ENCODE measurements around the gene HSPD1.

The HSPD1 gene

GRCh38 chr2:197499594-197500502 lies at the start of gene HSPD1, which contains the start of gene HSPE1:
Gene HSPD1, minus strand, starts transcription at chr2:197499840. Its CDS starts 992 bp downstream, at chr2:197498848.
Gene HSPE1, plus strand, starts transcription at chr2:197500379. Its CDS starts 58 bp downstream, at chr2:197500437.
- peak; percentile 99 for DNase-seq (ENCODE audit: low read depth)

- no peak for DNase-seq (ENCODE audit: low read depth)
Observed at GRCh38 chr2:197548582-197548981, 48.9 kb upstream of the HSPD1 start.

- no peak for DNase-seq (ENCODE audit: low read depth)
Observed at GRCh38 chr2:197547163-197547900, 47.7 kb upstream of the HSPD1 start.

- DNase-seq (ENCODE audit: low read depth): no peak
Observed at GRCh38 chr2:197543206-197543605, 43.6 kb upstream of the HSPD1 start.

- DNase-seq (ENCODE audit: low read depth): no peak
Observed at GRCh38 chr2:197539734-197540133, 40.1 kb upstream of the HSPD1 start.

- peak; percentile 8 for DNase-seq (ENCODE audit: low read depth)
Observed at GRCh38 chr2:197538412-197538811, 38.8 kb upstream of the HSPD1 start.

- no peak for DNase-seq (ENCODE audit: low read depth)
Observed at GRCh38 chr2:197517150-197517549, 17.5 kb upstream of the HSPD1 start.

GRCh38 chr2:197516393-197516761 lies 16.7 kb upstream of the HSPD1 start:
- DNase-seq (ENCODE audit: low read depth): peak; percentile 27

GRCh38 chr2:197515739-197516392 lies 16.2 kb upstream of the HSPD1 start, which contains the start of gene MOB4:
Gene MOB4, plus strand, starts transcription at chr2:197516066. Its CDS starts 21 bp downstream, at chr2:197516087.
- DNase-seq (ENCODE audit: low read depth): peak; percentile 89

GRCh38 chr2:197515315-197515738 lies 15.7 kb upstream of the HSPD1 start:
- no peak for DNase-seq (ENCODE audit: low read depth)

GRCh38 chr2:197514754-197515153 lies 15.1 kb upstream of the HSPD1 start:
- no peak for DNase-seq (ENCODE audit: low read depth)

- no peak for DNase-seq (ENCODE audit: low read depth)
Observed at GRCh38 chr2:197513915-197514314, 14.3 kb upstream of the HSPD1 start.

- DNase-seq (ENCODE audit: low read depth): no peak
Observed at GRCh38 chr2:197506658-197507057, 7.0 kb upstream of the HSPD1 start.

GRCh38 chr2:197504512-197504911 lies 4.9 kb upstream of the HSPD1 start:
- no peak for DNase-seq (ENCODE audit: low read depth)

GRCh38 chr2:197504000-197504399 lies 4.4 kb upstream of the HSPD1 start:
- no peak for DNase-seq (ENCODE audit: low read depth)

GRCh38 chr2:197502685-197503084 lies 3.0 kb upstream of the HSPD1 start:
- no peak for DNase-seq (ENCODE audit: low read depth)

- no peak for DNase-seq (ENCODE audit: low read depth)
Observed at GRCh38 chr2:197502201-197502600, 2.6 kb upstream of the HSPD1 start.

- peak; percentile 20 for DNase-seq (ENCODE audit: low read depth)
Observed at GRCh38 chr2:197500503-197501131, 977 bp upstream of the HSPD1 start.

- peak; percentile 48 for DNase-seq (ENCODE audit: low read depth)
Observed at GRCh38 chr2:197498937-197499593, 575 bp downstream of the HSPD1 start.

GRCh38 chr2:197498235-197498936 lies 1.3 kb downstream of the HSPD1 start:
- no peak for DNase-seq (ENCODE audit: low read depth)

GRCh38 chr2:197497326-197497725 lies 2.3 kb downstream of the HSPD1 start:
- DNase-seq (ENCODE audit: low read depth): peak; percentile 16
